ENCODE results near the gene DPEP1. TPM values are rescaled to one million over a fixed set of nuclear protein-coding genes. Genes with fewer than 3 reads are reported as not detected.

The DPEP1 gene
- total RNA-seq, 1 experiment from 2014 or later = 1.1 TPM

- Histone ChIP-seq H3K27ac (ENCODE audit: insufficient read length, low read depth, low read length) (no peak overlapping the region), H3K4ac (ENCODE audit: low read depth, low read length) (no peak overlapping the region), H2AFZ (ENCODE audit: low read length) (no peak overlapping the region), H3K79me2 (ENCODE audit: insufficient read depth, low read length) (no peaks in the 10 kb centered on the region), H3K56ac (ENCODE audit: insufficient read length, low read depth, low read length) (no peak overlapping the region), H2BK5ac (ENCODE audit: insufficient read length, low read length) (no peak overlapping the region), H3K23me2 (ENCODE audit: insufficient read length, low read depth, low read length, poor library complexity, severe bottlenecking) (no peaks in the 10 kb centered on the region), H3K23ac (ENCODE audit: insufficient read length, low read depth, low read length) (no peak overlapping the region), H4K8ac (replicated peaks; ENCODE audit: insufficient read length, low read depth, low read length) (no peak overlapping the region), H3K9ac (ENCODE audit: extremely low read depth, insufficient read length, low read length) (no peak overlapping the region), H4K91ac (ENCODE audit: insufficient read length, low read depth, low read length) (no peak overlapping the region), H2BK12ac (ENCODE audit: insufficient read length, low read depth, low read length) (no peak overlapping the region), H4K20me1 (ENCODE audit: control insufficient read depth, insufficient read depth, insufficient read length) (no peaks in the 10 kb centered on the region), H3K27me3 (ENCODE audit: insufficient read depth, low read length) (no peaks in the 10 kb centered on the region), H2BK120ac (ENCODE audit: low read depth, low read length, poor library complexity, severe bottlenecking) (no peak overlapping the region), H3K18ac (ENCODE audit: insufficient read length, low read depth, low read length) (no peak overlapping the region), H3K79me1 (ENCODE audit: insufficient read depth, low read depth, low read length, poor library complexity, severe bottlenecking) (no peaks in the 10 kb centered on the region), H3K4me1 (ENCODE audit: insufficient read depth, low read length) (no peaks in the 10 kb centered on the region; the same call in 1 of the 2 replicates), H3K4me2 (ENCODE audit: insufficient read depth, insufficient read length, low read length) (no peak overlapping the region), H3K9me3 (ENCODE audit: control insufficient read depth, low read depth, low read length) (no peaks in the 10 kb centered on the region), H3T11ph (ENCODE audit: low read length) (no peak overlapping the region), H2BK15ac (ENCODE audit: low read depth, low read length) (no peak overlapping the region), H4K5ac (ENCODE audit: insufficient read length, low read depth, low read length) (no peak overlapping the region), H3K14ac (ENCODE audit: insufficient read depth, low read length) (no peak overlapping the region), H2BK20ac (ENCODE audit: low read depth, low read length, poor library complexity, severe bottlenecking) (no peak overlapping the region), H2AK5ac (ENCODE audit: insufficient read length, low read length) (no peak overlapping the region)
- Mint-ChIP-seq H3K4me1 (peaks cover 6 to 29% of the 10 kb centered on the region in 2 experiments), H3K4me3 (no peak overlapping the region), H3K27me3 (ENCODE audit: low read depth) (no peaks in the 10 kb centered on the region; the same call in 1 of the 2 replicates), H3K27ac (no peak overlapping the region; a peak in 1 of 7 replicates), H3K9me3 (peaks cover 0 to 2% of the 10 kb centered on the region in 2 experiments; a peak in 2 of 5 replicates), H3K36me3 (ENCODE audit: insufficient read depth in 1 of 3, low read depth in 3 of 3) (peaks cover 0 to 5% (median 3%) of the 10 kb centered on the region in 3 experiments; a peak in 3 of 7 replicates)
- DNase-seq = peak; percentile 71
- no CpG with 5 or more reads among the region's 17 CpGs for WGBS (ENCODE audit: extremely low coverage, insufficient read length, low lambda C conversion rate)
- TF ChIP-seq CTCF (conservative IDR thresholded peaks at IDR 0.05) = peak; percentile 90
Measured at GRCh38 chr16:89615596-89616090, 2.2 kb downstream of the DPEP1 start.

Measured in H9 (cell line).